GM10266 (cell line): ENCODE measurements around the gene F3.

ENCODE experiments used
- DNase-seq: peaks from one replicate; pipeline ENCODE4 v3.0.0; 2012; ENCODE audit errors: extremely low spot score
- CTCF ChIP-seq: IDR thresholded peaks from 2 replicates; pipeline ENCODE4 v1.5.1; 2012; ENCODE audit warnings: mild to moderate bottlenecking, low read depth; ENCODE audit not compliant: control insufficient read depth, insufficient read depth; ENCODE audit errors: missing control alignments

The F3 gene

GRCh38 chr1:94535095-94535494 is 6.5 kb downstream of the F3 start:
- no peak for DNase-seq
- no peak for TF ChIP-seq CTCF

- no peak for DNase-seq
- TF ChIP-seq CTCF, result no peak
These were observed 9.5 kb downstream of the F3 start for GRCh38 chr1:94532077-94532476.

- TF ChIP-seq CTCF, result no peak
- DNase-seq, result no peak
These were observed 9.9 kb downstream of the F3 start for GRCh38 chr1:94531664-94532063.

GRCh38 chr1:94530373-94530878 is 11.1 kb downstream of the F3 start:
- no peak for TF ChIP-seq CTCF

GRCh38 chr1:94529416-94529815 is 12.1 kb downstream of the F3 start:
- DNase-seq, result no peak
- TF ChIP-seq CTCF, result no peak

More at GRCh38 chr1:94530373-94530878, 11.1 kb downstream of the F3 start:
- no peak for DNase-seq

- TF ChIP-seq CTCF, result no peak
- DNase-seq, result no peak
These were observed 12.7 kb downstream of the F3 start for GRCh38 chr1:94528826-94529225.

GRCh38 chr1:94528299-94528698 is 13.3 kb downstream of the F3 start:
- DNase-seq, result peak; percentile 1
- no peak for TF ChIP-seq CTCF
